ENCODE results near the gene SPATA17. TPM values are rescaled to one million over a fixed set of nuclear protein-coding genes. Genes with fewer than 3 reads are reported as not detected.

The SPATA17 gene
- total RNA-seq, 2 donors from 2014 or later, result 9.3 TPM; not detected in 1

- DNase-seq (ENCODE audit: low spot score), result no peak
- H3K27me3 ChIP-seq (replicated peaks; ENCODE audit: insufficient read depth), result no peaks in the 10 kb centered on the region
- no peaks in the 10 kb centered on the region for H3K36me3 ChIP-seq
- ATAC-seq (ENCODE audit: insufficient number of reproducible peaks, low FRiP score, low read depth), result no peak
- H3K27ac ChIP-seq, result no peak overlapping the region
- TF ChIP-seq CTCF (IDR thresholded peaks at IDR 0.05), result no peak
- H3K9me3 ChIP-seq, result no peaks in the 10 kb centered on the region
- H3K4me3 ChIP-seq, result no peak overlapping the region
- no peaks in the 10 kb centered on the region for H3K4me1 ChIP-seq (ENCODE audit: control insufficient read depth in 1 of 2, low read depth in 2 of 2)
Measured at GRCh38 chr1:217712925-217713597, 81.9 kb downstream of the SPATA17 start.

DNA sequence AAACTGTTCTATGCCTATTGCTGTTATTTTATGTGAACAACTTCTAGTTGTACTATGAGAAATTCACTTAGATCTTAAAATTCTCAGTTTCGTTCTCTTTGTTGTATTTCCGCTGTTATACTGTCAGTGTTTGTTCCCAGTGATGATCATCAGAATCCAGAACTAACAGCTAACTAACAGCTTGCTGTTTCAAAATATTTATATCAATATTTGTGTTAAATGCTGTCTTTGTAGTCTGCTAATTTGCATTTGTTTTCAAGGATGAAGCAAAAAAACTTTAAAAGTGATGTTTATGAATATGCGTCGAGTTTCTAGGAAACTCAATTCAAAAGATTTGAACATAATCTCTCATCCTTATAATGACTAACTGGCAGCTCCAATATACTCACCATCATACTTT, 84.5 kb downstream of the SPATA17 start:
- H3K9me3 ChIP-seq, result no peaks in the 10 kb centered on the region
- no peaks in the 10 kb centered on the region for H3K4me1 ChIP-seq (ENCODE audit: control insufficient read depth in 1 of 2, low read depth in 2 of 2)
- H3K27me3 ChIP-seq (replicated peaks; ENCODE audit: insufficient read depth), result no peaks in the 10 kb centered on the region
- H3K4me3 ChIP-seq, result no peak overlapping the region
- DNase-seq (ENCODE audit: low spot score), result no peak
- no peak for TF ChIP-seq CTCF (IDR thresholded peaks at IDR 0.05)
- no peak for ATAC-seq (ENCODE audit: insufficient number of reproducible peaks, low FRiP score, low read depth)
- H3K36me3 ChIP-seq, result no peaks in the 10 kb centered on the region
- no peak overlapping the region for H3K27ac ChIP-seq

GRCh38 chr1:217717959-217718358, 86.8 kb downstream of the SPATA17 start:
- Histone ChIP-seq H3K9me3 (no peaks in the 10 kb centered on the region), H3K36me3 (no peaks in the 10 kb centered on the region), H3K4me3 (no peak overlapping the region), H3K27me3 (replicated peaks; ENCODE audit: insufficient read depth) (no peaks in the 10 kb centered on the region), H3K4me1 (ENCODE audit: control insufficient read depth in 1 of 2, low read depth in 2 of 2) (no peaks in the 10 kb centered on the region), H3K27ac (no peak overlapping the region)
- ATAC-seq (ENCODE audit: insufficient number of reproducible peaks, low FRiP score, low read depth) (no peak), DNase-seq (ENCODE audit: low spot score) (no peak)
- TF ChIP-seq CTCF (IDR thresholded peaks at IDR 0.05), result no peak

DNA sequence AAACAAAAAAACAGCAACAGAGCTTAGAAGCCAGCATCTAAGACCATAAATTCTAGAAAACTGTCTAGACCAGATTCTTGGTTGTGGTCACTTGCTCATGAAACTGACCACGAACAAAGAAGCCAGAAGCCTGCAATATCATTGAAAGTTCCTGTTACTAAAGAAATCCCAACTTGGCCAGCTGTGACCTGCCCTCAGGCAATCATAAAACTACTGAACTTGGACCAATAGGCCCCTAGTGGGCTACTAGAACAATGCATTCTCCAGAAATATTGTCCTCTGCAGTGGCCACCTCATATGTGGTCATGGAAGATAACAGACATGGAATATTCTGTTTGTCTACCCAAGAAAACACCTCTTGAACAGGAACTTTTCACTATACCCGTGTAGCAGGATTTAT, 87.7 kb downstream of the SPATA17 start:
- Histone ChIP-seq H3K27me3 (replicated peaks; ENCODE audit: insufficient read depth) (no peaks in the 10 kb centered on the region), H3K36me3 (no peaks in the 10 kb centered on the region), H3K4me3 (no peak overlapping the region), H3K9me3 (no peaks in the 10 kb centered on the region), H3K4me1 (ENCODE audit: control insufficient read depth in 1 of 2, low read depth in 2 of 2) (no peaks in the 10 kb centered on the region), H3K27ac (no peak overlapping the region)
- TF ChIP-seq CTCF (IDR thresholded peaks at IDR 0.05), result no peak
- DNase-seq (ENCODE audit: low spot score) (no peak), ATAC-seq (ENCODE audit: insufficient number of reproducible peaks, low FRiP score, low read depth) (no peak)

DNA sequence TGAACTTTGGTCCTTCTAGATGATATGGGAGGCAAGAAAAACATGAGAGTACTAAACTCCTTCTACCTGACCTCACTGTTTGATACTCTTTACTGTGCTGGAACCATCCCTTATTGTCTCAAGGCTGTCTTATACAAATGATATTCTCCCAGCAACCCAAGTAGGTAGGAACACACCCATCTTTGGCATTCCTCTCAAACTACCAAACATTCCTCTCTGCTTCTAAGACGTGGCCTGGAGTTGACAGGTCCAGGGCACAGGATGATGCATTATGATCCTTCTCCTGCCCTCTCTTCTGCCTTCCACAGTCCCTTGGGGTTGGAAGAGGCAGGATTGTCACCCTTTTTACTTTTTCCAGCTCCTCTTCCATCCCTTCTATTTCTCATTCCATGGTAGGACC, 90.5 kb downstream of the SPATA17 start:
- H3K36me3 ChIP-seq, result no peaks in the 10 kb centered on the region
- H3K4me3 ChIP-seq, result no peak overlapping the region
- DNase-seq (ENCODE audit: low spot score) (no peak), ATAC-seq (ENCODE audit: insufficient number of reproducible peaks, low FRiP score, low read depth) (no peak)
- H3K4me1 ChIP-seq (ENCODE audit: control insufficient read depth in 1 of 2, low read depth in 2 of 2), result no peaks in the 10 kb centered on the region
- no peaks in the 10 kb centered on the region for H3K27me3 ChIP-seq (replicated peaks; ENCODE audit: insufficient read depth)
- H3K27ac ChIP-seq, result no peak overlapping the region
- H3K9me3 ChIP-seq, result no peaks in the 10 kb centered on the region
- no peak for TF ChIP-seq CTCF (IDR thresholded peaks at IDR 0.05)

All from thoracic aorta (tissue), 2 donors.